GM10248 (cell line): ENCODE results near the gene LSM2.
"Not testable (repeated sequence)": the region's sequence is repeated elsewhere in the genome, so short reads cannot be mapped to it uniquely, and the experiment has no call there.

Source experiments
- CTCF ChIA-PET: fragments of 300-600 bp; sonication (Branson Sonifier 250); formaldehyde crosslinking; extraction: SDS; loops from one replicate; lab custom pipeline; 2021; ENCODE audit warnings: antibody characterized with exemption; lab: Yijun Ruan, JAX
- POLR2A ChIA-PET: fragments of 350-650 bp; sonication (Branson Sonifier 250); formaldehyde crosslinking; extraction: SDS; loops from one replicate; lab custom pipeline; 2020; ENCODE audit warnings: antibody characterized with exemption; lab: Yijun Ruan, JAX
- DNase-seq: peaks from one replicate; pipeline ENCODE4 v3.0.0; 2012; ENCODE audit errors: extremely low spot score
- CTCF ChIP-seq: IDR thresholded peaks from 2 replicates; pipeline ENCODE4 v1.5.1; 2012; ENCODE audit warnings: mild to moderate bottlenecking, low read depth; ENCODE audit errors: extremely low read depth, missing control alignments, control extremely low read depth

LSM2 gene

GRCh38 chr6:31827286-31828079 lies 20.7 kb upstream of the LSM2 start, which contains the start of gene HSPA1B:
HSPA1B (plus strand) TSS chr6:31827738; CDS start chr6:31827951, 213 bp downstream.
- POLR2A ChIA-PET, result interaction anchor here (0.5 to 1.6 kb wide), 35 partner anchors 10 to 1619 kb away, joined by 3 to 39 read pairs (median 4); partner anchors contain the start of genes ATP6V1G2, C6orf47, CLIC1 and DDAH2
- DNase-seq, result peak; percentile 92
- CTCF ChIA-PET, result interaction anchor here (0.7 to 1.2 kb wide), 3 partner anchors 89 to 229 kb away, joined by 3 read pairs; partner anchors contain the start of gene ABHD16A
- no peak for TF ChIP-seq CTCF

- no peak for TF ChIP-seq CTCF
- no peak for DNase-seq
- CTCF ChIA-PET, result interaction anchor here (0.7 to 1.8 kb wide), 5 partner anchors 13 to 278 kb away, joined by 3 to 6 read pairs (median 3); partner anchors contain the start of gene ABHD16A
- POLR2A ChIA-PET, result interaction anchor here (0.6 to 1.7 kb wide), 31 partner anchors 9 to 1145 kb away, joined by 3 to 39 read pairs (median 5); partner anchors contain the start of genes ATP6V1G2, C6orf47, CLIC1 and DDAH2
These were observed 20.1 kb upstream of the LSM2 start for GRCh38 chr6:31826793-31827285.

GRCh38 chr6:31825553-31825952 lies 18.8 kb upstream of the LSM2 start:
- no peak for TF ChIP-seq CTCF
- no peak for DNase-seq
- POLR2A ChIA-PET, result interaction anchor here (1.7 kb wide), 1 partner anchor 10 kb away, joined by 10 read pairs; the partner anchor contains the start of genes HSPA1A and HSPA1L
- CTCF ChIA-PET, result interaction anchor here (1.3 to 1.8 kb wide), 2 partner anchors 12 to 56 kb away, joined by 3 to 6 read pairs; no protein-coding TSS in a partner anchor

GRCh38 chr6:31823592-31824196 lies 16.9 kb upstream of the LSM2 start:
- POLR2A ChIA-PET, result interaction anchor here (0.9 to 1.2 kb wide), 3 partner anchors 8 to 28 kb away, joined by 3 to 4 read pairs (median 4); partner anchors contain the start of genes HSPA1A, HSPA1L and VARS1
- CTCF ChIA-PET, result interaction anchor here (1.2 to 2.1 kb wide), 3 partner anchors 9 to 54 kb away, joined by 3 to 8 read pairs (median 5); partner anchors contain the start of gene LSM2

GRCh38 chr6:31822036-31822821 lies 15.5 kb upstream of the LSM2 start:
- POLR2A ChIA-PET, result interaction anchor here (0.6 to 1.2 kb wide), 4 partner anchors 9 to 196 kb away, joined by 3 to 5 read pairs (median 4); partner anchors contain the start of gene VARS1
- CTCF ChIA-PET, result interaction anchor here (0.9 to 2.1 kb wide), 5 partner anchors 8 to 90 kb away, joined by 3 to 8 read pairs (median 3); partner anchors contain the start of gene LSM2
- peak; percentile 71 for DNase-seq
- TF ChIP-seq CTCF, result no peak

More at GRCh38 chr6:31823592-31824196, 16.9 kb upstream of the LSM2 start:
- DNase-seq, result not testable (repeated sequence)
